GM18517 (cell line): ENCODE data around the gene GPC5.
"Not testable (repeated sequence)": the region's sequence is repeated elsewhere in the genome, so short reads cannot be mapped to it uniquely, and the experiment has no call there.

Source experiments
- ATAC-seq: cut with Tn5 transposase; IDR thresholded peaks from one replicate; pipeline ENCODE4 v1.9.1; 2021; ENCODE audit warnings: mild to moderate bottlenecking, moderate library complexity; ENCODE audit not compliant: unreplicated experiment

GPC5 gene

GRCh38 chr13:92886535-92887077 lies 1488.2 kb downstream of the GPC5 start:
- ATAC-seq: no peak

DNA sequence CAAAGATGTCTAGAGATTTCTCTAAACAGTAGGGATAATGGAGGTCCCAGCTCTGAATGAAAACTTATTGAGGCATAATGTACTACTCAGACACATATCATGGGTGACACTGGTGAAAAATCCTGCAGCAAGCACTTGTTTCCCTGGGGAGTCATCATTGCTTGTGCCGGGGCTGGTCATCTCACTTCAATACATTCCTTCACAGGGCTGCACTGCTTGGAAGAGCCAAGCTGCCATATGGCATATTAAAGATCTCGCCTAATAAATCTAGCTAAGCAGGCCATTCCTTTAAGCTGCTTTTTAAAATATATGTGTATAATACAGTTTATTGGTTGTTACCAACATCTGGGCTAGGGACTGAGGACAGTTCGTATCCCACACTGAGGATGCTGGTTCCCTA lies 1496.0 kb downstream of the GPC5 start:
- no peak for ATAC-seq

DNA sequence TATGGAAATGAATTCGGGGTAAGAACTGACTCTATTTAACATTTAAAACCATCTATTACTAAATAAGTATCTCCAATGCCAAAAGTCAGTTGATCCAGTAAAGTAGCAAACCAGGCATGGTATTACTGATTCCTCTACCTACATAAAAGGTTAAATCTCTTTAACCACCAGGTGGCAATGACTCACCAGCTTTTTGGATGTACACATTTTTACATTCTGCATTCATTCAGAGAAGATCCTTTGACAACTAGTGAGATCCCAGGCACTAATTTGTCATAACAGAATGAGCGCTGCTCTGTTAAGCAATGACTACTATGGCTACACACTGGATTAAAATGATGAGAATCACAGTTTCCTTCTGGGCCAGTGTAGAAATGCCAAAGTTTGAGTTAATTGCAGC lies 1498.4 kb downstream of the GPC5 start:
- no peak for ATAC-seq

GRCh38 chr13:92898946-92899345 lies 1500.5 kb downstream of the GPC5 start:
- ATAC-seq: not testable (repeated sequence)

GRCh38 chr13:92900446-92900845 lies 1502.0 kb downstream of the GPC5 start:
- ATAC-seq: no peak

- ATAC-seq: no peak
Measured at GRCh38 chr13:92901739-92902138, 1503.3 kb downstream of the GPC5 start.

- ATAC-seq: no peak
Measured at GRCh38 chr13:92912629-92913028, 1514.2 kb downstream of the GPC5 start.

GRCh38 chr13:92913840-92914239 lies 1515.4 kb downstream of the GPC5 start:
- ATAC-seq: no peak
